ENCODE data around the gene WLS. TPM values are rescaled to one million over a fixed set of nuclear protein-coding genes. Genes with fewer than 3 reads are reported as not detected.

WLS gene
- polyA plus RNA-seq, 3 donors = 137 to 145 (median 143) TPM

DNA sequence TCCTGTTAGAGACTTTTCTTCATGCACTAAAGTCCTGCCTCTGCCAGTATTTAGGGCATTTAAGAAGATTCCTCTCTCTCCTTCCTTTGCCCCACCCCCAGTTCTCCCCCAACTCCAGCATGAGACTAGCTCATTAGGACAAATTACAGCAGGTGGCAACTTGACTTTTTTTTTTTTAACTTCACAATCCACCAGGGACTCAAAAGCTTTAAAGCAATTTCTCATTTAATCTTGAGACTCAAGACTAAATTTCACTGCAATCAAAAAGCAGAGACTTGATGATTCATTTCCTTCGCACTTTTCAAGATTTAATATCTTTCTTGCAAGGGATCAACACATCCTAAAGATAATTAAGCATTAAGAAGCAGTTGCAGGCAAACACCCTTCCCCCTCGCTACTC lies 74.9 kb downstream of the WLS start:
- no peak for DNase-seq (ENCODE audit: extremely low read depth in 1 of 11, low read depth in 9 of 11, low spot score in 4 of 11)

DNA sequence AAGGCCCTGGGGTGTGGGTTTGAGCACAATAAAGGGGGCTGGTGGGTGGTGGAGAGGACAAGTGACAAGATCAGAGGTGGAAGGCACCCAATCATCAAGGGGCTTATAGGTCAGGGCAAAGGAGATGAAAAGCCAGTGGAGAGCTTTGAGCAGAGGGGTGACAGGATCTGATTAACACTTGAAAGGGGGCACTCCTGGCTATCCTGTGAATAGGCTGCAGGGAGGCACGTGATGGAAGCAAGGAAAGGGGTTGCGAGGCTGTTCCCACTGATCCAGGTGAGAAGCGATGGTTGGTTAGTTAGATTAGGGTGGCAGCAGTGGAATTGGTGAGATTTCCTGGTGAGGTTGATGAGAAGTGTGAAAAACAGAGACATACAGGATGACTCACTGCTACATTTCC lies 80.6 kb downstream of the WLS start:
- no peak for DNase-seq (ENCODE audit: extremely low read depth in 1 of 11, low read depth in 9 of 11, low spot score in 4 of 11)

DNA sequence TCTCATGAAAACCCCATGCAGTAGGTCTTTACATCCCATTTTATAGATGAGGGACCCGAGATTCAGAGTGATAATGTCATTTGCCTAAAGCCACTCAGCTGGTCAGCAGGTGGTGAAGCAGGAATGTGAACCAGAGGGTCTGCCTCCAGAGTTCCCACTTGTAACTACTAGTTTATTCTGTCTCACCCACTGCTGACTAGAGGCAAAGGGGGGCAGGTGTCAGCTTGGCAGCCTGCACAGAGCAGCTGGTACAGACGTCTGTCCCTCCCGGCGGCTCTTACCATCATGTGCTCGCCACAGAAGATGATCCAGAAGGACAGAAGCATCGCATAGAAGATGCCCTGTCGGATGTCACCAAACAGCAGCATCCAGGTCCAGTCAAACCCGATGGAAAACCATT lies 82.4 kb downstream of the WLS start:
- no peak for DNase-seq (ENCODE audit: extremely low read depth in 1 of 11, low read depth in 9 of 11, low spot score in 4 of 11)

DNA sequence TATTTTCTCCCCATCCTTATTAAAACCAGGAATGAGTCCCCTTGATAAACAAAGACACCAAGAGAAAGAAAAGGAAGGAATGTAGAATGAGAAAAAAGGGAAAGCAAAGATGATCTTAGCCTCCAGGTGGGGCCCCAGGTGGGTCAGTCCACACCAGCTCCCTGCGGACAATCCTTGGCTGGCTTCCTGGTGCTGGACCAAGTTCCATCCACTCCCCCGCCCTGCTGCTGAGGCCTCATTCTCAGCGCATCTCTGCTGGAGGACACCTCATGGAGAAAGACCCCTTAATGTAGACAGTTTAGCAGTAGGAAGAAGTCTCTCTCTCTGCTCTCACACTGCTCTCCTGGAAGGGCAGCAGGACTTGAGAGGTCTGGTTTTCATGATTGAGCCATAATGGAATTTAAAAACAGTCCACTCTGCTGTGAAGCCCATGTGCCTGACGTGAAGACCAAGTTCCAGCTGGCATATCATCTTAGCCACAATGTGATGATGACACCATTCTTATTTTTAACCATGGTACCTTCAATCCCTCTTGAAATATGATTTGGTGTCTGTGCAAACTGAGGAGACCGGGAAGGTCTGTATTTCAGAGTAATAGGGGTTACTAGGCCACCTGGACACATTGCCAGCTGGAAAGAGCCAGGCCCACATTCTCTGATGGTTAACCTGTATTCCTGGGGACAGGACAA lies 83.1 kb downstream of the WLS start:
- no peak for DNase-seq (ENCODE audit: extremely low read depth in 1 of 11, low read depth in 9 of 11, low spot score in 4 of 11)

DNA sequence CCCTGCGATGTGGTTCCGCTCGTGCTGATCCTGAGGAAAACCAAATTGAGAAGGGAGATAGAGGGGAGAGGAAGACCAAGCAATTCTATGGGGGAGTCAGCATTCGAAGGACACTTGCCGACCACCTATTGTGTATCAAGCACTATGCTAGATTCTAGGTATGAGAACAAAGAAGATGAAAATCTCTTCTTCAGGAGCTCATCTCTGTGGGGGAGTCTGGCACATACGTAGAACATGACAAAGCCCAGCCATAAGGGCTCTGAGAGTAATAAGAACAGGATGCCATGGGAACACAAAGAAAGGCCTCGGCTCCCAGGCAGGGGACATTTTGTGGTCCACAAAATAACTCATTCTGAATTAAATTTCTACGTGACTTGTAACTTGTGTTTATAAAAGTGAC lies 83.7 kb downstream of the WLS start:
- DNase-seq (ENCODE audit: extremely low read depth in 1 of 11, low read depth in 9 of 11, low spot score in 4 of 11) = no peak

DNA sequence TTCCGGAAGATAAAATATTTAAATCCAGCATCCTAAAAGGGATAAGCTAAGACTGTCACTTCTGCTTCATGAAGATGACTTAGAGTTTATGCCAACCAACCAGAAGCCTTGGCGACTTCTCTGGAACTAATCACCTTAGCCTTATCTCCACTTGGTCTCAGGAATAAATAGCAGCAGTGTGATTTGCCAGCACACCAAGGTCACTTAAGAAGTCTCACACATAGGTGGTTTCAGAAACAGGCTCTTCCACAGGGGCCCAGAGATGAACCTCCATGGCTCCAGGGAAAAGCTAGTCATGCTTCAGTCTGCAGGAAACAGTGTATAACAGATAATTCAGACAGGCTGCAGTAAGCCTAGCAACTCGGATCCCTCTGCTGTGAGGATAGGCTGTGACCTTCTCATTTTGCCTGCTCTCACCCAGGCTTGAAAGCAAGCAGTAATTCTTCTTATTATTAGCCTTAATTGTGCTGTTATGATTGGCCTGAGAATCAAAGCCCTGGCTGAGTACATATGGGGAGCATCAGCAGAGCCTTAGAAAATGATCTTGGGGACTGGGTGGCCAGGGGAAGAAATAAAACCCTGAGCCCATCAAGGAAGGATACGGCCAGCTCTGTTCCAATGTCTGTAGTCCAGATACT lies 84.7 kb downstream of the WLS start:
- DNase-seq (ENCODE audit: extremely low read depth in 1 of 11, low read depth in 9 of 11, low spot score in 4 of 11) = peak in 6 of 11 donors; percentile 17 to 54 (median 50)

DNA sequence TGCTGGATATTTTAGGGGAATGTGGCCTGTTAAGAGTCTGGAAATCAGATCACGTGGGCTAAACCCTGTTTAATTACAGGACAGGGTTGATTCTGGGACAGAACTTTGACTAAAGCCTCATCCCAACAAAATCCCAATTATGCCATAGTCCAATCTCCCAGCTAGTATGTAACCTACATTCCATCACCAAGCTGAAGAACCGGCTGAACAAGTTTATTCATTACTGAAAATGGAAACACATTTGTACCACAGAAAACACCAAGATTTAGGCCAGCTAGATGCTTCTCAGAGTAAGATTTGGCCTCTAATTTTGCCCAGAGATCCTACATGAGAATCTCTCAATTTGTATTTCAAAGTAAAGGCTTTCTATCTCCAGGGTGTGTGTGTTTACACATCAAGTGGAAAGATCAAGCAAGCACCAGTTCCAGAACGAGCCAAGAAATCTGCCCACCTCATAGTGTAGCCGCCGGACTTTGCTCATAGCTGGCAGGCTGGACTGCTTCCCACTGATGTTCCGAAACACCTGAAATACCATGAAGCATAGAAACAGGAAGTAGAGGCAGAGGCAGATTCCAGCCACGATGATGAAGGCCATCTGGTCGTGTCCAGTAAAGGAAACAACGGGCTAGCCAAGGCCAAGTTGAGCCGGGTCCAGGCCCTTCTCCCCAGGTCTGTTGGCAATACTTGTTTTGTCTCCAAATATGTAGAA lies 86.8 kb downstream of the WLS start:
- DNase-seq (ENCODE audit: extremely low read depth in 1 of 11, low read depth in 9 of 11, low spot score in 4 of 11) = peak in 3 of 11 donors; percentile 25 to 60 (median 29)

DNA sequence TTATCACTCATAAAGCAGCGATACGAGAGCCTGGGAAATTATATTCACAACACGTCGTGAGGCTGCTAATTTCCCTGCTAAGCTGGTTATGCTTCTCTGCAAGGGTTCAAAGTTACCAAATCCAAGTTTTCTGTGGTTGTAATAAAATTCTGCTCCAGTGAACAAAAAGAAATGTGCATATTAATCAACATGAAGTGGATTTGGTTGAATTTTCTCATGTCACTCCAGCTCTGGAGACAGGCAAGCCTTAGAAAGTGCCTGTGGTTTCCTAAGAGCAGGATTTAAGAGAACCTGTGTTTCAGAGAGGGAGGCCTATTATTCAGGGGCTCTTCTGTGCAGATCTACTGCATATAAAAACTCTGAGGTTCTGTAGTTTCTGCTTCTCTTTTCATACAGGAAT lies 87.5 kb downstream of the WLS start:
- DNase-seq (ENCODE audit: extremely low read depth in 1 of 11, low read depth in 9 of 11, low spot score in 4 of 11) = no peak

DNA sequence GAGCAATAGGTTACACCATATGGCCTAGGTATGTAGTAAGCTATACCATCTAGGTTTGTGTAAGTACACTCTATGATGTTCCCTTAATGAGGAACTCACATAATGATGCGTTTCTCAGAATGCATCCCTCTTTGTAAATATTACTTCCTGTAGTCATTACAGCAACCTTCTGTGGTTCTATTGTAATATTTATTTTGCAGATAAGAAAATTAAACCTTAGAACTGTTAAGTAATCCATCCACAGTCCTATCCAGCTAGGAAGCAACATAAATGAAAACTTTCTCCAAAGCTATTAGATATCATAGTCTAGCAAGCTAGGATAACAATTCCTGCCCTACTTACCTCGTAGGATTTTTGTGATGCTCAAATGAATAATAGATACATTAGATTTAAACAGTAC lies 88.7 kb downstream of the WLS start:
- DNase-seq (ENCODE audit: extremely low read depth in 1 of 11, low read depth in 9 of 11, low spot score in 4 of 11) = no peak

DNA sequence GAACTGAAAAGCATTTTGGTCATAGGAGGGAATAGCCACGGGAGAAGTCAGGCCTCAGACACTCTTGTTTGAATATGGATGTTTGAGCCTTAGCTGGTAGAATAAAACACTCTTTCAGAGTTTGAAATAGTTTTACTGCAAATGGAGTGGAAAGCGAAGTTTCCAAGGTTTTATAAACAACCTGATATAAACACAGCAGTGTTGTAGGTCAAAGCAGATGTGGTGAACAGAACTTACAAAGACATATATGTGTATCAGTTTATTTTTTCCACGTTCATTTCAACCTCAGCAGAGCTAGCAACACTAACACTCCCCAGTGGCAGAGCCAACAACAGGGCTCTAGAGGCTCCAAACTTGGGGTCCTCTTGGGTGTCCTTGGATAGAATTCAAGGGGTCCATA lies 89.9 kb downstream of the WLS start:
- DNase-seq (ENCODE audit: extremely low read depth in 1 of 11, low read depth in 9 of 11, low spot score in 4 of 11) = no peak

DNA sequence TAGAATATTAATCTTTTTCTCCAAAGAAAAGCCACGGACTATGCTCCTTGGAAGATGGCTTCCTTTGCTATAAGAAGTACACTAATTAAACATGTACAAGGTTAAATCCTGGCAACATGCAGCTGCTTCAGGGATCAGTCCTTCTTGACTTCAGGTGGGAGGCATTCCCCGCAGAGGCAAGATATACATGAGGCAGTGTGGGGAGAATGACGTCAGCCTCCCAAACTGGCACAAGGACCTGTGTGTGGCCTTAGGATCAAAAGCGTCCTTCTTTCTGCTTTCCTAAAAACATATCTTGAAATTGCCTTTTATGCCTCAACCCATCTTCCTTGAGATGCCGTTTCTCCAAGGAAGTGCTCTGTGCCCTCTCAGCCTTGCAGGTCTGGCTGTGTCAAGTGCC lies 90.3 kb downstream of the WLS start:
- no peak for DNase-seq (ENCODE audit: extremely low read depth in 1 of 11, low read depth in 9 of 11, low spot score in 4 of 11)

DNA sequence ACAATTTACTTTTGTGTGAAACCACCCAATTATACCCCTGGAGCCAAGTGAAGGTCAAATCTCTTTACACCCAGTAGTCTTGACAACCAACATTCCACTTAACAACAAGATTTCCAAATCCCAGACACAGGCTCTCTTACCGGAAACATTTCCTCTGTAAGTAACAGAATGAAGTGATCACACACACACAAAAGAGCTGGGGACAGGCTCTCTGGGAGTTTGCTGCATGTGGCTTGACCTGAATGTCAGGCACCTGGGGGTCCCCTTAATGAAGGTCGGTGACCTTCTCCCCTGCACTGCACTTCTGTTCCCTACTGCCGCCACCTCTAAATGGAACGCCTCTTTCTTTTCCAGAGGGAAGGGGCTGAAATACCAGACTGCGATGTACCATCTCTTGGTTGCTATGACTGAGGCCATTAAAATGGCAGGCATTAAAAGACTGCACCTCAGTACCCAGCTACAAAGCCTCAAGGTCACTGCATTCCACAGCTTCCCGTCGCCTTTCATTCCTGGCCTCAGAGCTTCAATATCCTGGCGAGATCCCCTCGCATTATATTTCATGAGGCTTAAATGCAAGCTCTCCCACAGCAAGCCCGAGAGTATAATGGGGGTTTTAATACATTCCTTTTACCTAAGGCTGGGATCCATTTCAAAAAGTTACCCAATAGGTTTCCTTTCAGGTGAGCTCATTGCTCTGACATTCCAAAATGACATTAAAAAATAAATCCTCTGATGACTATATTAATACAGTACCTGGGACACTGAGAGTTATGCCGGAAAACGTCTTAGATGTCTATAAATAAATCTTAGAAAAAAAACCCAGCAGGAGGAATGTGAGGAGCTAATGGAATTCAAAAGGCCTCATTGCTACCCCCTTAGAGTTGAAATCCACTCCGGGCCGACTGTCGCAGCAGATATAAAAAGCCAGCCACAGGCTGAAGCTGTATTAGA lies 91.0 kb downstream of the WLS start:
- peak in 8 of 11 donors; percentile 19 to 62 (median 48) for DNase-seq (ENCODE audit: extremely low read depth in 1 of 11, low read depth in 9 of 11, low spot score in 4 of 11)

DNA sequence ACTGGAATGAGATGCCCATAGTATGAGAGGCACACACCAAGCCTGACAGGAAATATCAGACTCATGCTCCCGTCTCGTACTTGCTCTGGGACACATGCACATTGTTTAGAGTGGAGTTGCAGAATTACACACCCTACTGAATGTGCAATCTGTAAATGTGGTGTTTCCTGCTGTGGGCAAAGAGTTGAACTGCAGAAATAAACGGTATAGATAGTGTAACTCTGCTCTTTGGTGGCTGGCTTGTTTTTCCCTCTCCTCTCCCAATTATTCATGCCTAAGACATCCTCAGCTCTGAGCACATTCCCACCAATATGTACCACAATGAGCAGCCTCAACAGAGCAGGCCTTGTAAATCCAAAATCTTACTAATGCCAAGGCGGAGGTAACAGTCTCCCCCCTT lies 91.8 kb downstream of the WLS start:
- DNase-seq (ENCODE audit: extremely low read depth in 1 of 11, low read depth in 9 of 11, low spot score in 4 of 11) = no peak

DNA sequence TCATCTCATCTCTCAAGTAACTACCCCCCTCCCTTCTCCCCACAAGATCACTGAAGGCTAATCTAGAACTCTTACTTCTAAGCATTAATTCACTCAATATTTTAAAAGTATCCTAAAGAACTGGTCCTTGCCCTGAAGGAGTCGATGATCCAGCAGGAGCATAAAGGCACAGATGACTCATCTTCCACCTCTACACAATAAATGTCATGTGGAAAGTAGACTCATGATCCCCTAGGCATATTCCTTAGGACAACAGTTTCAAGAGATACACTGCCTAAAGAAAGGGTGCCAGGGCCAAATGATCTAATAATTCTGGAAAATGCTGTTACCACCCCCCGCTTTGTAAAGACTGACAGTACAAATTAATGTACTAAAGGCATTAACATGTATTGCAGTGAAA lies 96.1 kb downstream of the WLS start:
- DNase-seq (ENCODE audit: extremely low read depth in 1 of 11, low read depth in 9 of 11, low spot score in 4 of 11) = no peak

DNA sequence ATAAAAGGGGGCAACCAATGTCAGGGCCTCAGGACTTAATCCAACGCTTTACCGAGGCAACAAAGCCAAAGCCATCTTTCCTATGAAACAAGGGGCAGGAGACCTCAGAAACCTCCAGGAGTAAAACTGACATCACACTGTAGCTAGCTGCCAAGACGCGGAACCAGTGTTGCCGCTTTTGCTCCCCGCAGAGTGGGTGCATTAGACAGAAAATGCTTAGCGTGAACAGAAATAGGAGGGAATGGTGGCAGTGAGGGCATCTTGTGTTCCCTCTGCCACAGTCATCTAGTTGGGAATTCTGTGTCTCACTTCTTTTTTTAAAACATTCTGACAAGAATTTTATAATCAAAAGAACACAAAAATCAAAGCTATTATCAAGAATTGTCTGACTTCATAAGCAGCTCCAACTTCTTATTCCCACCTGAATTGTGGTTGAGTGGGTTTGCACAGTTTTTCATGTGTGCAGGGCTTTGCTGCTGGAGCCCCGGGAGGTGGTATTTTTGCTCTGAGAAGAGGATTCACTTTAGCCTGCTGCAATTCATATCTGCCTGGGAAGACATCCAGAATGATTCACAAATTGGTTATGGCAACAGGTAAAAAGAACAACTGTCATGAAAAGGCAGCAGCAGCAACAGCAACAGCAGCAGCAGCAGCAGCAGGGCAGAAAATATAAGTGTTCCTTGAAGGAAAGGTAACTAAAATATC lies 99.7 kb downstream of the WLS start:
- no peak for DNase-seq (ENCODE audit: extremely low read depth in 1 of 11, low read depth in 9 of 11, low spot score in 4 of 11)

DNA sequence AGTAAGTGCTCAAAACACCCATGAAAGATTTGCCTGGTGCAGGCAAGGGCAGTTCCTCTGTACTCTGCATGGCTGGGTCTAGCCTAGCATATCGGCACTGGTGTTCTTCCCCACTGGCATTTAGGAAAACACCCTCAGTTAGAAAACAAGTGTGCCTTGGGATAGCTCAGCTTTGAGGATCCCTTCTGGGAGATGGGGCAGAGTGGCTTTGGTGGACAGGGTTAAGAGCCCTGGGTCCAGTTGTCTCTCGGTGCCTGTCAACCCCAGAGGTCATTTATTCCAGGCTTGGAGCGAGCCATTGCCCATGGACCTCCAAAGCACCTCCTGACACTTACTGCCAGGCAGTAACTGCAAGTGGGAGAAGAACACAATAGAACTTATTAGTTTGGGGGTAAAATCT lies 101.1 kb downstream of the WLS start:
- DNase-seq (ENCODE audit: extremely low read depth in 1 of 11, low read depth in 9 of 11, low spot score in 4 of 11) = no peak

DNA sequence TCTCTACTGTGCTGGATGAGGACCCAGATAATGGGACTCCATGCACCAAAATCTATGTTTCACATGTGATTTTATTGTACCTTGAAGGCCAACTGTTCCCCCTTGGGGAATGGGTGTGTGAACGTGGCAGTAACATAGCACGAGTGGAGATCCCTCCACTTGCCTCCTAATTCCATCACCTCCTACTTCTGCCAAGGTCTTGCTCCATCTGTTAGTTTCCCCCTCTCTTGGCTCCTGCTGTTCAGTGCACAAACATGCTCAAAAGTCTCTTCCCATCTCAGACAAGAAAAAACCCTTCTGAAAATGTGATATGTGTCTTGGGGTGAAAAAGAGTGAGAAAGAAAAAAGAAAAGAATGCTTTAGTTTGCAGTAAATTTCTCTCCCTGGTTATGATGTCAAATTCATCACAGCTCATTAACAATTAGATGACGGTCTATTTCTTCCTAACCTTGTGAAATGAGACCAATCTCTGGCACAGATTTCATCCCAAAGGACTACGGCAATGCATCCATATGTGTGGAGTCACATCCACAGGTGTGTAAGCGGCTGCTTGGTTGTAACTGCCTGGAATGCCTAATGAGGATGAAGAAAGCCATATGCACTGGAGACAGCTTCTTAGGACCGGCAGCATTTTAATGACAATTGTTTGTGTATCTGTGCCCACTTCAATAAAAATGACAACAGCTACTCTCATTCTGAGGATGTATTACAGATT lies 102.6 kb downstream of the WLS start:
- no peak for DNase-seq (ENCODE audit: extremely low read depth in 1 of 11, low read depth in 9 of 11, low spot score in 4 of 11)

DNA sequence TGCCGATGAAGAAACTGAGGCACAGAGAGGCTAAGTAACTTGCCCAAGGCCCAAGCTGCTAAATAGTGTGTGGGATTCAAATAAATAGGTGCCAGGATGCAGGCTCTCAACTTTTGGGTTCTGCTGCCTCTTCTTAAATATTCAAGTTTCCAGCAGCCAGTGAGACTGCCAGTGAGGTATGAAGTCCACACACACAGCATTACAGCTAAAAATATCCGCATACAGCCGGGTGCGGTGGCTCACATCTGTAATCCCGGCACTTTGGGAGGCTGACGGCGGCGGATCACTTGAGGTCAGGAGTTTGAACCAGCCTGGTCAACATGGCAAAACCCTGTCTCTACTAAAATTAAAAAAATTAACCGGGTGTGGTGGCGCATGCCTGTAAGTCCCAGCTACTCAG lies 103.5 kb downstream of the WLS start:
- DNase-seq (ENCODE audit: extremely low read depth in 1 of 11, low read depth in 9 of 11, low spot score in 4 of 11) = no peak
